Measurements from ENCODE around the gene UNC119.

Gene UNC119

DNA sequence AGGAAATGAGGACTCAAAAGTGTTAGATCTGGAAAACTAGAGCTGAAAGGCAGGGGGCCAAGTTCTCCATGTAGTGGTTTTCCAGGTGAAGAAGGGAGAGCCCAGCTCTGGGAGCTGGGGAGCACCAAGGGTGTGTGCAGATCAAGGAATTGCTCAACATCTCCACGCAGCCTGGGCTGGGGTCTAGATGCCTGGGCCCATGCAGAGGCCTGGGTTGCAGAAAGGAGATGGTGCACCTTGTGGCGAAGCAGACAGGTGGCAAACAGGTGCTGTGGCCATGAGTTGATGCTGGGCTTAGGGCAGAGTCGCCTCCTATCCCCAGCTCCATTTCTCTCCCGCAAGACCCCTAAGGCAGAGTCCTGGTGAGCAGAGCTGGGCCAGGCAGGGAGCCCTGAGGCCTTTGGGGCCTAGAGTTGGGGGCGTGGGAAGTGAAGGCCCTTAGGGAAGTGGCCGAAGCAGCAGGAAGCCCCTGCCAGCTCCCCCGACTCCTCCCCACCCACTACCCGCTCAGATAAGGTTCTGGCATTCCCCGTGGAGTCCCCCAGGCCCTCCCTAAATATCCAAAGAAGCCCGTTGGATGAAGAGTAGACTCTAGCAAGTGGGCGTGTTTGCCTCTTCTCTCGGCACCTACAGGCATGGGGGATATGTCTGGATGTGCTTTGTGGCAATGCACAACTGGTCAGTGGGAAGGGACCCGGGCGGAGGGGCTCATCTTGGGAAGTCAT lies 45.5 kb downstream of the UNC119 start:
- Histone ChIP-seq H3K4me2 (ENCODE audit: low read length) (no peak overlapping the region), H3K9me2 (replicated peaks; ENCODE audit: control insufficient read depth, low read length) (no peaks in the 10 kb centered on the region), H3K36me3 (ENCODE audit: control insufficient read depth, low read length) (no peaks in the 10 kb centered on the region), H3K79me2 (ENCODE audit: control insufficient read depth, low read length) (no peaks in the 10 kb centered on the region), H4K20me1 (ENCODE audit: control insufficient read depth, insufficient read depth, low read depth, low read length) (no peaks in the 10 kb centered on the region), H3F3A (ENCODE audit: control insufficient read depth, insufficient read depth) (no peaks in the 10 kb centered on the region), H3K4me1 (ENCODE audit: control insufficient read depth, low read length) (no peaks in the 10 kb centered on the region), H3K4me3 (ENCODE audit: low read length) (no peak overlapping the region), H3K27me3 (ENCODE audit: control insufficient read depth, low read length) (peaks cover 12% of the 10 kb centered on the region), H3K9me3 (ENCODE audit: control insufficient read depth, insufficient read depth, low read length) (no peaks in the 10 kb centered on the region), H3K27ac (ENCODE audit: low read depth, low read length) (no peak overlapping the region)
- TF ChIP-seq EZH2phosphoT487 (IDR thresholded peaks at IDR 0.05; ENCODE audit: borderline replicate concordance, low read length): no peak
- TF ChIP-seq, protein P1, sequence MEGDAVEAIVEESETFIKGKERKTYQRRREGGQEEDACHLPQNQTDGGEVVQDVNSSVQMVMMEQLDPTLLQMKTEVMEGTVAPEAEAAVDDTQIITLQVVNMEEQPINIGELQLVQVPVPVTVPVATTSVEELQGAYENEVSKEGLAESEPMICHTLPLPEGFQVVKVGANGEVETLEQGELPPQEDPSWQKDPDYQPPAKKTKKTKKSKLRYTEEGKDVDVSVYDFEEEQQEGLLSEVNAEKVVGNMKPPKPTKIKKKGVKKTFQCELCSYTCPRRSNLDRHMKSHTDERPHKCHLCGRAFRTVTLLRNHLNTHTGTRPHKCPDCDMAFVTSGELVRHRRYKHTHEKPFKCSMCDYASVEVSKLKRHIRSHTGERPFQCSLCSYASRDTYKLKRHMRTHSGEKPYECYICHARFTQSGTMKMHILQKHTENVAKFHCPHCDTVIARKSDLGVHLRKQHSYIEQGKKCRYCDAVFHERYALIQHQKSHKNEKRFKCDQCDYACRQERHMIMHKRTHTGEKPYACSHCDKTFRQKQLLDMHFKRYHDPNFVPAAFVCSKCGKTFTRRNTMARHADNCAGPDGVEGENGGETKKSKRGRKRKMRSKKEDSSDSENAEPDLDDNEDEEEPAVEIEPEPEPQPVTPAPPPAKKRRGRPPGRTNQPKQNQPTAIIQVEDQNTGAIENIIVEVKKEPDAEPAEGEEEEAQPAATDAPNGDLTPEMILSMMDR (IDR thresholded peaks at IDR 0.05; ENCODE audit: low read depth, low read length, poor library complexity, severe bottlenecking): no peak

DNA sequence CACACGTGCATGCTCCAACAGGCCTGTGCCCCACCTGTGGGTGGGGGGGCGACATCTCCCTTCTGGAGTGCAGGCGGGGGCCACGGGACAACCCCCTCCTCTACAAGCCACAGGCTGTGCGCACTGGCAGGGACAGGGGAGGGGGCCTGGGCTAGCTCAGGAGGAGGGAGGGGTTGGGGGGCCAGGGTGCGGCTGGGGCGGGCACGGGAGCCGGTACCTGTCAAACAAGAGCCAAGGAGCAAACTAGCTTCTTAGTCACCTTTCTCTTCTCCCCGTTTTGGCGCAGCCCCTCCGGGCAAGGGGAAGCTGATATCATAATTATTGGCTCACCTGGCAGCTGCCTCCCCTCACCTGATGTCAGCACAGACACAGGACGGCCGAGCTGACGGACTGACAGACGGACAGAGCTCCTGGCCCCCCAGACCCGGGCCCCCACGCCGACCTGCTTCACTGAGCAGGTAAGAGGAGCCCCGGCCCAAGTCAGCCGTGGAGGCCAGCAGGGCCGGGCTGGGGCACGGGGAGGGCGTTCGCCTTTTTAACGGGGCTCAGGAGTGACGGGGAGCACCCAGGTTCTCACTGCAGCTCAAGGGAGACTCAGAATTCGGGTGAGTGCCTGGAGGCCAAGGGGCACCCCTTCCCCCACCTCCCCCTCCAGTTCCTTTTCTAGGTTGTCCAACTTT lies 46.3 kb downstream of the UNC119 start, which contains the start of gene FOXN1:
TSS of gene FOXN1 (plus strand) at position 363 of the 680 bp plus-strand sequence. CDS start 17,622 bp downstream, outside the sequence.
- Histone ChIP-seq H4K20me1 (ENCODE audit: control insufficient read depth, insufficient read depth, low read depth, low read length) (no peaks in the 10 kb centered on the region), H3K36me3 (ENCODE audit: control insufficient read depth, low read length) (no peaks in the 10 kb centered on the region), H3K4me3 (ENCODE audit: low read length) (no peak within 1 kb of the TSS), H3K27ac (ENCODE audit: low read depth, low read length) (no peak within 1 kb of the TSS), H3K9me3 (ENCODE audit: control insufficient read depth, insufficient read depth, low read length) (no peaks in the 10 kb centered on the region), H3K4me1 (ENCODE audit: control insufficient read depth, low read length) (peaks cover 4% of the 10 kb centered on the region), H3K9me2 (replicated peaks; ENCODE audit: control insufficient read depth, low read length) (no peaks in the 10 kb centered on the region), H3K4me2 (ENCODE audit: low read length) (no peak within 1 kb of the TSS), H3K27me3 (ENCODE audit: control insufficient read depth, low read length) (peaks cover 9% of the 10 kb centered on the region), H3K79me2 (ENCODE audit: control insufficient read depth, low read length) (no peaks in the 10 kb centered on the region), H3F3A (ENCODE audit: control insufficient read depth, insufficient read depth) (no peaks in the 10 kb centered on the region)
- no peak for TF ChIP-seq EZH2phosphoT487 (IDR thresholded peaks at IDR 0.05; ENCODE audit: borderline replicate concordance, low read length)
- TF ChIP-seq, protein P1 (IDR thresholded peaks at IDR 0.05; ENCODE audit: low read depth, low read length, poor library complexity, severe bottlenecking): no peak

DNA sequence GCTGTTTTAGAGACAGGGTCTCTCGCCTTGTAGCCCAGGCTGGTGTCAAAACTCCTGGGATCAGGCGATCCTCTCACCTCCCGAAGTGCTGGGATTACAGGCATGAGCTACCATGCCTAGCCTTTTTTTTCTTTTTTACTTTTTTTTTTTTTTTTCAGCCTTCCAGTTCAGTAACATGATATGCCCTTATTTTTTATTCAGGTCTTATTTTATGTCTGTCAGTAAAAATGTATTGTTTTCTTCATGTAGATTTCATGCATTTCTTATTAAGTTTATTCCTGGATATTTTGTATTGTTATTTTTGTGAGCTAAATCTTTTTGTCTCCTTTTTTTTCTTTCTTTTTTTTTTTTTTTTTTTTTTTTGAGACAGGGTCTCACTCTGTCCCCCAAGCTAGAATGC lies 49.0 kb downstream of the UNC119 start:
- TF ChIP-seq, protein P1 (IDR thresholded peaks at IDR 0.05; ENCODE audit: low read depth, low read length, poor library complexity, severe bottlenecking): no peak
- TF ChIP-seq EZH2phosphoT487 (IDR thresholded peaks at IDR 0.05; ENCODE audit: borderline replicate concordance, low read length): no peak
- Histone ChIP-seq H3K4me3 (ENCODE audit: low read length) (no peak overlapping the region), H3K27me3 (ENCODE audit: control insufficient read depth, low read length) (peaks cover 9% of the 10 kb centered on the region), H3K4me2 (ENCODE audit: low read length) (no peak overlapping the region), H3F3A (ENCODE audit: control insufficient read depth, insufficient read depth) (no peaks in the 10 kb centered on the region), H3K79me2 (ENCODE audit: control insufficient read depth, low read length) (no peaks in the 10 kb centered on the region), H3K36me3 (ENCODE audit: control insufficient read depth, low read length) (no peaks in the 10 kb centered on the region), H3K9me3 (ENCODE audit: control insufficient read depth, insufficient read depth, low read length) (no peaks in the 10 kb centered on the region), H3K4me1 (ENCODE audit: control insufficient read depth, low read length) (peaks cover 13% of the 10 kb centered on the region), H3K9me2 (replicated peaks; ENCODE audit: control insufficient read depth, low read length) (no peaks in the 10 kb centered on the region), H4K20me1 (ENCODE audit: control insufficient read depth, insufficient read depth, low read depth, low read length) (no peaks in the 10 kb centered on the region), H3K27ac (ENCODE audit: low read depth, low read length) (no peak overlapping the region)
